Occipital lobe (tissue), 2 donors: ENCODE data around the gene PDE3B. TPM values are rescaled to one million over a fixed set of nuclear protein-coding genes. Genes with fewer than 3 reads are reported as not detected.
"Not testable (repeated sequence)": the region's sequence is repeated elsewhere in the genome, so short reads cannot be mapped to it uniquely, and the experiment has no call there.

Experiments
- DNase-seq: peaks from one replicate; lab custom pipeline; 2025; lab: John Stamatoyannopoulos, UW
- total RNA-seq: library from RNA; depleted of rRNA; stranded (reverse); fragments of >200 nt; gene quantifications from one replicate; pipeline ENCODE4 v1.2.3, GENCODE V29; 2014

The PDE3B gene
- total RNA-seq, 1 donor from 2014 or later, result 31.4 TPM

DNA sequence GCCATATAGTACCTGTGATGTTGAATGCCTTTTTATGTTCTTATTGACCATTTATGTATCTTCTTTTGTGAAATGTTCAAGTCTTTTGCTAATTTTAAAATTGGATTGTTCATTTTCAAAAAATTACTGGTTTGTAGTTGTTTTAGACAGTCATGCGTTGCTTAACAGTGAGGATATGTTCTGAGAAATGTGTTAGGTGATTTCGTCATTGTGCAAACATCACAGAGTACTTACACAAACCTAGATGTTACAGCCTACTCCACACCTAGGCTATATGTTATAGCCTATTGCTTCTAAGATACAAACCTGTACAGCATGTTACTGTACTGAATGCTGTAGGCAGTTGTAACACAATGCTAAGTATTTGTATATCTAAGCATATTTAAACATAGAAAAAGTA is 32.5 kb downstream of the PDE3B start:
- DNase-seq, result no peak

DNA sequence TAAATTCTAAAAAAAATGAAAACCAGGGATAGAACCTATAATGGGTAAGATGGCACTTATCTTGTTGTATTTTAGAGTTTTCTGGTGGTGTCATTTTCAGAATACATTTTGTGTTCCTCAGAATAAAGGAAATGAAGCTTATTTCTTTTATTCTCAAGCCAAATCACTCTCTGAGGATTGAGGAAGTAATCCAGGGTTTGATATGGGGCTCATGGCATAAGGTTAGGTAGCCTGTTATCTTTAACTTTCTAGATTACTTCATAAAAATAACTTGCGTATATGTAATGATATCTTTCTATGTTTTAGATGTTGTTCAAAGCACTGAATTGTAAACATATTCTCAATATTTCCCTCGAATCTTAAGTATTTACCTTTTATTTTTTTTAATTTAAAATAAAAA is 33.5 kb downstream of the PDE3B start:
- DNase-seq, result no peak

DNA sequence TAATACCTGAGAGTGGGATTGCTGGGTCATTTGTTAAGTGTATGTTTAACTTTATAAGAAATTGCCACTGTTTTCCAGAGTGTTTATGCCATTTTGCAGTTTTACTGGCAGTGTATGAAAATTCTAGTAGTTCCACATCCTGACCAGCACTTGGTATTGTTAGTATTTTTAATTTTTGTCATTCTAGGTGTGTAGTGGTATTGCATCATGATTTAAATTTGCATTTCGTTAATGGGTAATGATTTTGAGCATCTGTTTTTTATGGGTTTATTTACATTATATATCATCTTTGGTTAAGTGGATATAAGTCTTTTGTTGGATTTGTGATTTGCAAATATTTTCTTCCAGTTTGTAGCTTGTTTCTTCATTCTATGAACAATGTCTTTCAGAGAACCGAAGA is 34.7 kb downstream of the PDE3B start:
- no peak for DNase-seq

DNA sequence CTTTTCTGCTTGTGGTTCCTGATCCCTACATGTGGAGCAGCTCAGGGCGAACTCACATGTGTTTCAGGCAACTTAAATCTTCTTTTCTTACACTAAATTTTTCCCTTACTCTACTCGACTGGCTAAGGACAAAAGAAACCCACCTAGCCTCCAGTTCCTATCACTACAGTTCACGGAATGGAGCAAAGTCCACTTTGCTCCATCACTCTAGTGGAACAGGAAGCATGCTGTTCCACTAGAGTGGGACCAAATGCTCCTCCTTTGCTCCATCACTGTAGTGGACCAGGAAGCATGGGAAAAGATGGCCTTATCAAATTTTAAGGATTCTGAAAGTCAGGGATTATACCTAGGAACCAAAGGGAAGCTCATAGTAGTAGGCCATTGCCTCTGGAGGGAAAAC is 36.1 kb downstream of the PDE3B start:
- no peak for DNase-seq

DNA sequence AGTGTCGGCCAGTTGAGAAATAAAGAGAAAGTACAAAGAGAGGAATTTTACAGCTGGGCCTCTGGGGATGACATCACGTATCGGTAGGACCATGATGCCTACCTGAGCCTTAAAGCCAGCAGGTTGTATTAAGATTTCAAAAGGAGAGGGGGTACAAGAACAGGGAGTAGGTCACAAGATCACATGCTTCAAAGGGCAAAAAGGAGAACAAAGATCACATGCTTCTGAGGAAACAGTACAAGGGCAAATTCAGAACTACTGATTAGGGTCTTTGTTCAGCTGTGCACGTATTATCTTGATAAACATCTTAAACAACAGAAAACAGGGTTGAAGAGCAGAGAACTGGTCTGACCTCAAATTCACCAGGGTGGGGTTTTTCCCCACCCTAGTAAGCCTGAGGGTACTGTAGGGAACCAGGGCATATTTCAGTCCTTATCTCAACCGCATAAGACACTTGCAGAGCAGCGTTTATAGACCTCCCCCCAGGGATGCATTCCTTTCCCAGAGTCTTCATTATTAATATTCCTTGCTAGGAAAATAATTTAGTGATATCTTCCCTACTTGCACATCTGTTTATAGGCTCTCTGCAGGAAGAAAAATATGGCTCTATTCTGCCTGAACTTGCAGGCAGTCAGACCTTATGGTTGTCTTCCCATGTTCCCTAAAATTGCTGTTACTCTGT is 40.8 kb downstream of the PDE3B start:
- DNase-seq, result not testable (repeated sequence)

DNA sequence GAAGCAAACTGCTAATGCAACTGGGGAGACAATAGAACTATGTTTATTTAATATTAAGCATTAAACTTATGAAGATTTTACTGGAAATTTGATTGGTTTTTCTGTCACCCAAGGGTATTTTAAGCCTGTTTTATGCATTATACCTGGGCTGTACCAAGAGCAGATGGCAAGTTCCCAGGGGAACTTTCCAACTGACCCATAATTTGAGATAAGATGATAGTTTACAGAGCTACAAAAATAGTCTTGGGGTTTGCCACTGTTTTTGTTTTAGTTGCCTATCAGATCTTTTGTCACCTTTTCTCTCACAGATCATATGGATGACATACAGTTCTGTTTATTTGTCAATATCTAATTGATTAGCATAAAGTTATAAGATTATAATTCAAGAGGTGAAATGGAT is 43.9 kb downstream of the PDE3B start:
- DNase-seq, result no peak

DNA sequence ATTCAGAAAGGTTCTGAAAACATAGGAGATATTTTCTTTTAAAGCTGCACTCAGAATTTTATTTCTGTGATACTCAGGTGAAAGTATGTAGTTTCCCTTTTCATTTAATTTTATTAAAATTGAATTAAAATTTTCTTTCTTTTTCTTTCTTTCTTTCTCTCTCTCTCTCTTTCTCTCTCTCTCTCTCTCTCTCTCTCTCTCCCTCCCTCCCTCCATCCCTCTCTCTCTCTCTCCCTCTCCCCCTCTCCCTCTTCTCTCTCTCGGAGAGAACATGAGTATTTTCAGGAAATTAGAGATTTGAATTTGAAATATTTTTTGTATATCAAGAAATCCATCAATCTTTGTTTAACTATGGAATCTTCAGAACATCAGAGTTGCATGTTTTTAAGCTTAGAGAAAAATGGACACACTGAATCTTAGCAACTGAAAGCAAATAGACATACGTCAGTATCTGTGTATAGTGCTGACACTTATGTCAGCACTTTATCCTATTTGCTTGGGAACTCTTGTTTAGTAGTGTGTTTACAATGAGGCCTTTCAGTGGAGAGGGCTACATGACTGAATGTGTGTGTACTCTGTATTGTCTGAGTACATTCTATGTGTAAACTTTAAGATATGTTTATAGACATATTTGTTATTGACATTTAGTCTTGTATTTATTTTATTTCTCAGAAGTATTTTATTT is 44.5 kb downstream of the PDE3B start:
- no peak for DNase-seq

DNA sequence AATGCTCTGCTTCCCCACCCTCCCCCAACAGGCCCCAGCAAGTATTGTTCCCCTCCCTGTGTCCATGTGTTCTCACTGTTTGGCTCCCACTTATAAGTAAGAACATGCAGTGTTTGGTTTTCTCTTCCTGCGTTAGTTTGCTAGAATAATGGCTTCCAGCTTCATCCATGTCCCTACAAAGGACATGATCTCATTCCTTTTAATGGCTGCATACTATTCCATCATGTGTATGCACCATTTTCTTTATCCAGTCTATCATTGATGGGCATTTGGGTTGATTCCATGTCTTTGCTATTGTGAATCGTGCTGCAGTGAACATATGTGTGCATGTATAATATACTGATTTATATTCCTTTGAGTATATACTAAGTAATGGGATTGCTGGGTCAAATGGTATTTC is 52.1 kb downstream of the PDE3B start:
- DNase-seq, result not testable (repeated sequence)

DNA sequence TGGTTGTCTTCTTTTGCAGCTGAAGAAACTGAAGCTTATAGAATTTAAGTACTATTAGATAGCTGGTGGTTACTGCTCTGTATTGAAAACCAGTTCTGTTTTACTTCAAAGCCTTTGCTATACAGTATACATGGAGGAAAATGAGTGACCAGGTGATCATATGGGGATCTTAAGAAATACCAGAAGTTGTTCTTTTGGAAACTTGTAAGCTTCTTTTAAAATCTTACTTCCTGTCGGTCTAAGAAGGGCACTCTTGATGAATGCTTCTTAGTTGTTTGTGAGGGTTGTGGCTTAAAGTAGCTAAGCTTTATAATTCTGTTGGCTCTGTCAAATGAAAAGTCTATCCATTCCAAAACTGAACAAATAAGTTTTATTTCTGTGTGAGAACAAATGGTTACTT is 55.2 kb downstream of the PDE3B start:
- DNase-seq, result no peak

DNA sequence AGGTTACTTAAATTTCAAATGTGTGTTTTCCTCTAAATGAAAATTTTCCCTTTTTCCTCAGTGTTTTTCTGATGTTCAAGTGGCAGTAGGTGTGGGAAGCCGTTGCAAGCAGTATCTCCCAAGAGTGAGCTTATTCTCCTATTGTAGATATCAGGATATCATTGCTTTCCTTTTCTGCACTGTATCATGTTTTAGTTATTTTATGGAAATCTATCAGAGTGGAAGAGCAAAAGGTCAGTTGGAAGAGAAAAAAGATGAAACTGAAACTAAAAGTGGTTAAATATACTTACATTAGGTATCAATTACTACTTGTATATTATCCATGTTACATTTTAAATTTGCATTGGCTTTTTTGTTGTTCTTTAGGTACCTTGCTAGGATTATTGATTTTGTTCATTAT is 57.0 kb downstream of the PDE3B start:
- no peak for DNase-seq

DNA sequence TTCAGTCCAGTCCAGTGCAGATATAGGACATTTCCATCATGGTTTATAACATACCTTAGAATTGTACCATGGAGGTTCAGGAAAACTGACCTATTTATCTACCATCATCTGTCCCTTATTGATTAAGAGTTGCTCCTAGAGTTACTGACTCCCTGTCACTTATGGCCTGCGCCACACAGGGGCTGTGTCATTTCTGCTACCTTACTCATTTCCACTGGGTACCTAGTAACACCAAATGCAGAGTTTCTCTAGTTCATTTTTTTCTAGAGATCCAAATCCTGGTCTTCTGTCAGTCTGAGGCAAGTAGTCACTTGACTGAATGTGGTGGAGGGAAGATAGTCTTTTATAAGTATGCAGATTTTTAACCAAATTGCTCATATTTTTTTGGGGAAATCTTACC is 59.2 kb downstream of the PDE3B start:
- no peak for DNase-seq

DNA sequence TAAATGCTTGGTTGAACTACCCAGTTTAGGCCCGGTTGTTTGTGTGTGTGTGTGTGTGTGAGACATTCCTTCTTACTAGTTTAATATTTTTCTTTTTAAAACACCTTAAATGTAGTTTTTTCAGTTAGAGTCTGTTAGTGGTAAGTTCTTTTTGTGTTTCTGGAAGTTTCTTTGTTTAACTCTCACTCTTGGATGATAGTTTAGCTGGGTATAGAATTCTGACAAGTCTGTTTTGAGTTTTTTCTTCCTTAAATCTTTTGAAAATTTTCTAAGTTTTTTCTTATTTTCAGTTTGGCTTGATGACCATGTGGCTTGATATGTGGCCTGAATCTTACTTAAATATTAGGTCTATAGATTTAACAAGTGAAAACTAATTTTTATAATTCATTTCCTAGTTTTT is 60.1 kb downstream of the PDE3B start:
- DNase-seq, result no peak

DNA sequence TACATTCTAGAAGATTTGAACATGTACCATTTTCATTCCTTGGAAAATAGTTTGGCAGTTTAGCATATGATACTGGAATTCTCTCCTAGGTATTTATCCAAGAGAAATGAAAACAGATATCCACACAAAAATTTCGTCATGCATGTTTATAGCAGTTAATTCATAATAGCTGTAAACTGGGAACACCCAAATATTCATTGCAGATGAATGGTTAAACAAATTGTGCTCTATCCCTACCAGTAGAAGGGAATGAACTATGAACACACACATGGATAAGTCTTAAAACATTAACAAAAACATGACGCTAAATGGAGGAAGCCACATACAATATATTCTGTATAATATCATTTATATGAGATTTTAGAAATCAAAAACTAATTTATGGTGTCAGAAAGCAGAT is 61.5 kb downstream of the PDE3B start:
- no peak for DNase-seq

DNA sequence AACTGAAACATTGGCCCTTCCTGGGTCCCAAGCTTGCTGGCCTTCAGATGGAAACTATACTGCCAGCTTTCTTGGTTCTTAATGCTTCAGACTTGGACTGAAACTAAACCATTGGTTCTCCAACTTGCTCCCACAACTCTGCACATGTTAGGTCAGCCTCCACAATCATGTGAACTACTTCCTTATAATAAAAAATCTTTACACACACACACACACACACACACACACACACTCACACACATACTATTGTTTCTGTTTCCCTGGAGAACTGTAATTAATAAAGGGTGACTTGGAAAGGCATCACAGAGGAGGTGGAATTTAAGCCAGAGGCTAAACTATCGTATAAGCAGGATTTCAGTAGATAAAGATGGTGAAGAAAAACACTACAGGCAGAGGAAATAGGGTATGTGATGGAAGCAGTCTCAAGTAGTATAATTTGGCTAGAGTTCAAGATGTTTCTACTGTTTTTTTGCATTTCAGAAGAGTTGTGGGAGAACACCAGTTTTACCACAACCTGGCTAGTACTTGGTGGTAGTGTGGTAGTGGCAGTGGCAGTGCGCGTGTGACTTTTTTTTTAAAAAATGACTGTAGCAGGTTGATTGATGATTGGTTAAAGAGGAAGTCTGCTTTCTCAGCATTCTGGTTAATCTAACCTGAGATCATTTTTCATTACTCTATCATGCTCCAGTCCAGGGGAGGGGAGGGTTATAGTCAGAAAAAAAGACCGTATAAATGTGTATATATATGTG is 70.1 kb downstream of the PDE3B start:
- no peak for DNase-seq

DNA sequence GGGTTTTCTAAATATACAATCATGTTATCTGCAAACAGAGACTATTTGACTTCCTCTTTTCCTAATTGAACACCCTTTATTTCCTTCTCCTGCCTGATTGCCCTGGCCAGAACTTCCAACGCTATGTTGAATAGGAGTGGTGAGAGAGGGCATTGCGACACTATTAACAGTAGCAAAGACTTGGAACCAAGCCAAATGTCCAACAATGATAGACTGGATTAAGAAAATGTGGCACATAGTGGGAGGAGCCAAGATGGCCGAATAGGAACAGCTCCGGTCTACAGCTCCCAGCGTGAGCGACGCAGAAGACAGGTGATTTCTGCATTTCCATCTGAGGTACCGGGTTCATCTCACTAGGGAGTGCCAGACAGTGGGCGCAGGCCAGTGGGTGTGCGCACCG is 72.1 kb downstream of the PDE3B start:
- DNase-seq, result not testable (repeated sequence)

DNA sequence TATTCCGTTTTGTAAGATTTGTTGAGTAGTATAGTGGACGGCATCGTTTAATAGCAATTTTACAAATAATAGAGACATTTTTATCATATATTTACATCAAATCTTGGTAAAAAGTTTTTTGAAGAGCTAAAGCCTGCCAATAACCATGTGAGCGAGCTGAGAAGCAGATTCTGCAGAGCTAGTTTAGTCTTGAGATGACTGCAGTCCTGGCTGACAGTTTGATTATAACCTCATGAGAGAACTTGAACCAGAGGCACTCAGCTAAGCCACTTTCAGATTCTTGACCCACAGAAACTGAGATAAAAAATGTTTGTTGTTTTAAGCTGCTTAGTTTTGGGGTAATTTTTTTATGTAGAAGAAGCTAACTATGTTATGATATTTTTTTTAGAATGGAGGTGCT is 78.9 kb downstream of the PDE3B start:
- DNase-seq, result no peak

DNA sequence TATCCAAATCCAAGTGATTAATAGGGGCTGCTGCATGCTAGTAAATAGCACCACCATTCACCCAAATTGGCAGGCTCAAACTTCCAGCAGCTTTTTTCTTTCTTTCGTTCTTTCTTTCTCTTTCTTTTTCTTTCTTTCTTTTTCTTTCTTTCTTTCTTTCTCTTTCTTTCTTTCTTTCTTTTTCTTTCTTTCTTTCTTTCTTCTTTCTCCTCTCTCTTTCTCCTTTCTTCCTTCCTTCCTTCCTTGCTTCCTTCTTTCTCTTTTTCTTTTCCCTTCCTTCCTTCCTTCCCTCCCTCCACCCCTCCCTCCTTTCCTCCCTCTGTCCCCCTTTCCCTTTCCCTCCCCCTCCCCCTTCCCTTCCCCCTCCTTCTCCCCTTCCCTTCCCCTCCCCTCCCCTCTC is 81.5 kb downstream of the PDE3B start:
- DNase-seq, result no peak

DNA sequence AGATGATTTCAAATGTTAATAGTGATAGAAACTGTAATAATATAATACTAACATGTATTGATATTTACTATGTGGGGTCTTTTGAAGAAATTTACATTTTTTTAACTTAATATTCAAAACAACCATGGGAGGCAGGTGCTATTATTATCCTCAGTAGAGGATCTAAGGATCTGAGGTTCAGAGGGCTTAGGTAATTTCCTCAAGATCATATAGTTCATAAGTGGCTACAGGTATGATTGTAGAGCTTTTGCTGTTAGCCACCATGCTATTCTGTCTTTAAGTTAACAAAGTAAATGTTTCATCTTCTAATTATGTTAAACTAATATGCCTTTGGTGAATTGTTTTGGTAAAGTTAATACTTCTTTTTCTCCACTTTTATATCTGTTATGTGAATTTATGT is 83.6 kb downstream of the PDE3B start:
- no peak for DNase-seq

DNA sequence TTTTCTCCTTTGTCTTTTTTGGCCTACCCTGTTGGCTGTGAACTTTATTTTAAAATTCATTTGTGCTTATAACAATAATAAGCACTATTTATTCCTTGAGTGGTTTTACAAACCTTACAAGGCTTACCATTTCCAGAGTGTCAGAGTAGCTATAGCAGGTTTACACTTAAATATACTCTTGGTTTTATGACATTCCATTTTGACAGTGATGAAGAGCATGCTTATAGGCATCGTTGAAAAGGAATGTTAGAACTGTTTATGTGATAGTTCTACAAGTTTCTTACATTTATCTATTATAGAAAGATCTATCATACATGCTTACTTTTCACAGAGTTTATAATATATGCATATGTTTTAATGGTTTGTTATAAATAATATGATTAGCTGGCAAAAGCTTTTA is 84.1 kb downstream of the PDE3B start:
- no peak for DNase-seq

DNA sequence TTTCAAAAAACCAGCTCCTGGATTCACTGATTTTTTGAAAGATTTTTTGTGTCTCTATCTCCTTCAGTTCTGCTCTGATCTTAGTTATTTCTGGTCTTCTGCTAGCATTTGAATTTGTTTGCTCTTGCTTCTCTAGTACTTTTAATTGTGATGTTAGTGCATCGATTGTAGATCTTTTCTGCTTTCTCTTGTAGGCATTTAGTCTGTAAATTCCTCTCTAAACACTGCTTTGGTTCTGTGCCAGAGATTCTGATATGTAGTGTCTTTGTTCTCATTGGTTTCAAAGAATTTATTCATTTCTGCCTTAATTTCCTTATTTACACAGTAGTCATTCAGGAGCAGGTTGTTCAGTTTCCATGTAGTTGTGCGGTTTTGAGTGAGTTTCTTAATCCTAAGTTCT is 96.9 kb downstream of the PDE3B start:
- DNase-seq, result not testable (repeated sequence)

DNA sequence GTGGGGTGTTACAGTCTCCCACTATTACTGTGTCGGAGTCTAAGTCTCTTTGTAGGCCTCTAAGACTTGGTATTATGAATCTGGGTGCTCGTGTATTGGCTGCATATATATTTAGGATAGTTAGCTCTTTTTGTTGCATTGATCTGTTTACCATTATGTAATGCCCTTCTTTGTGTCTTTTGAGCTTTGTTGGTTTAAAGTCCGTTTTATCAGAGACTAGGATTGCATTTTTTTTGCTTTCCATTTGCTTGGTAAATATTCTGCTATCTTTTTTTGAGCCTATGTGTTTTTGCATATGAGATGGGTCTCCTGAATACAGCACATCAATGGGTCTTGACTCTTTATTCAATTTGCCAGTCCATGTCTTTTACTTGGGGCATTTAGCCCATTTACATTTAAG is 97.6 kb downstream of the PDE3B start:
- no peak for DNase-seq

DNA sequence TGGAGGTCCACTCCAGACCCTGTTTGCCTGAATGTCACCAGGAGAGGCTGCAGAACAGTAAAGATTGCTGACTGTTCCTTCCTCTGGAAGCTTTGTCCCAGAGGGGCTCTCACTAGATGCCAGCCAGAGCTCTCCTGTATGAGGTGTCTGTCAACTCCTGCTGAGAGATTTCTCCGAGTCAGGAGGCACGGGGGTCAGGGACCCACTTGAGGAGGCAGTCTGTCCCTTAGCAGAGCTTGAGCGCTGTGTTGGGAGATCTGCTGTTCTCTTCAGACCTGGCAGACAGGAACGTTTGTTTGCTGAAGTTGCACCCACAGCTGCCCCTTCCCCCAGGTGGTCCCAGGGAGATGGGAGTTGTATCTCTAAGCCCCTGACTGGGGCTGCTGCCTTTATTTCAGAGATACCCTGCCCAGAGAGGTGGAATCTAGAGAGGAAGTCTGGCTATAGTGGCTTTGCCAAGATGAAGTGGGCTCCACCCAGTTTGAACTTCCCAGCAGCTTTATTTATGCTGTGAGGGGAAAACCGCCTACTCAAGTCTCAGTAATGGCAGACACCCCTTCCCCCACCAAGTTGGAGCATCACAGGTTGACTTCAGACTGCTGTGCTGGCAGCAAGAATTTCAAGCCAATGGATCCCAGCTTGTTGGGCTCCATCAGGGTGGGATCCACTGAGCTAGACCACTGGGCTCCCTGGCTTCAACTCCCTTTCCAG is 99.4 kb downstream of the PDE3B start:
- no peak for DNase-seq
